Right cardiac atrium (tissue), 5 donors: ENCODE measurements around the gene RDH13. TPM values are rescaled to one million over a fixed set of nuclear protein-coding genes. Genes with fewer than 3 reads are reported as not detected.

ENCODE experiments used
- ATAC-seq, 2 donors: fragments of 200-7000 bp; cut with Tn5 transposase; one replicate each; pipeline versions ENCODE4 v1.8.0 to v1.9.1; 2020; ENCODE audit warnings: moderate library complexity in 2 of 2, mild to moderate bottlenecking in 1 of 2
- DNase-seq, 3 donors: peaks; one replicate each; pipeline ENCODE4 v3.0.0-alpha.2; 2020
- H3K27ac ChIP-seq: one replicate; pipeline ENCODE4 v1.5.1; 2013; ENCODE audit warnings: mild to moderate bottlenecking, low read length, control low read depth, moderate library complexity
- H3K27me3 ChIP-seq: one replicate; pipeline ENCODE4 v1.6.1; 2013; ENCODE audit not compliant: control insufficient read depth, insufficient read depth
- H3K4me1 ChIP-seq: one replicate; pipeline ENCODE4 v1.6.1; 2013; ENCODE audit warnings: low read length; ENCODE audit not compliant: control insufficient read depth, insufficient read depth
- H3K4me3 ChIP-seq: one replicate; pipeline ENCODE4 v1.5.1; 2013; ENCODE audit warnings: low read length, control low read depth
- H3K9me3 ChIP-seq: one replicate; pipeline ENCODE4 v1.6.1; 2013; ENCODE audit warnings: low read length; ENCODE audit not compliant: control insufficient read depth
- WGBS: extraction: QIAGEN DNeasy Blood & Tissue Kit; methylation state at CpG from one replicate; pipeline ENCODE4 v1.1.7; 2013; 5-methylcytosine and 5-hydroxymethylcytosine counted together
- intact Hi-C, 4 donors: fragments of 100-400 bp; cut with DNase I; formaldehyde crosslinking; loops; one replicate each; pipeline versions ENCODE4 v1.11.0 to v1.14.0; 2022 to 2023
- polyA plus RNA-seq: library from polyadenylated mRNA; stranded (reverse); fragments of 200-250 nt; gene quantifications from one replicate; pipeline ENCODE4 v1.2.3, GENCODE V29; 2013
- total RNA-seq, 4 donors: library from RNA; stranded (reverse); fragmentation: NEBNext Ultra II Directional; extraction: Animal tissue kit (Norgen Biotek cat#: 25700); gene quantifications; one replicate each; pipeline ENCODE4 v1.2.1, GENCODE V29; 2021
- donor health status: healthy with polysubstance abuse.
- donor health status: DM: no; HTN: yes; CAD: no.
- donor health status: DM: no; HTN: no; CAD: no.
- donor health status: DM: no; HTN: yes; CAD: no; lungs with severe emphysema.
- donor health status: DM: yes; HTN: yes; CAD: no.

Gene RDH13
- total and polyA plus RNA-seq, 5 donors, result 25.5 to 42.6 (median 30.1) TPM

DNA sequence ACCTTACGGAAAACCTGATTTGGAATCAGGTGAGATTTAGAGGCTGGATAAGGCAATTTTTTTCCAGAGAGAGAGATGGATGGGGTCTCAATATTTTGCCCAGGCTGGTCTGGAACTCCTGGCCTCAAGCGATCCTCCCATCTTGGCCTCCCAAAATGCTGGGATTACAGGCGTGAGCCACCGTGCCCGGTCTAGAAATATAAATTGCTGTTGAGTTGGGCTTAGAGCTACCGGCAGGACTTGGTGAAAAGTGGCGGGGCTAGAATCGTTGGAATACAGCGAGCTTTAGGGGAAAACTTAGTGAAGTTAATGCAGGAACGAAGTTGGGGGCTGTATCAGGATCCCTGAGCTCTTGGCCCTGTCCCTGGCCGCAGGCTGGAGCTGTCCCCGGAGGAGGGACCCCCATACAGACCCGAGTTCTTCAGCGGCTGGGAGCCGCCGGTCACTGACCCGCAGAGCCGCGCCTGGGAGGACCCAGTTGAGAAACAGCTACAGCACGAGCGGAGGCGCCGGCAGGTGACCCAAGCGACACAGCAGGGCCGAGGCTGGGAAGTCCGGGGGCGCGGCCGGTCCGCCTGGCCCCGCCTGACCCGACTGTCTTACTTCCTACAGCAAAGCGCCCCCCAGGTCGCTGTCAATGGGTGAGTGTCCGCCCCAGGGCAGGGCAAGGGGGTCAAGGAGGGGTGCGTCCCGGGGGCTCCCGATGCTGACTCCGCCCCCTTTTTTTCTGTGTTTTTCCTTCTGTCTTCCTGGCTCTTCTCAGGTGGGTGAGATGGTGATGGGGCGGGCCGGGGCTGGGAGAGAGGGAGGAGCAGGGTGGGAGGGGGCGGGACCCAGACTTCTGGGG is 20.3 kb upstream of the RDH13 start:
- Histone ChIP-seq H3K4me1 (peaks cover 11% of the 10 kb centered on the region), H3K27me3 (no peaks in the 10 kb centered on the region), H3K4me3 (no peak overlapping the region), H3K27ac (no peak overlapping the region), H3K9me3 (no peaks in the 10 kb centered on the region)
- intact Hi-C loops, result no loop called here
- ATAC-seq (no peak), DNase-seq (peak in 2 of 3 donors; percentile 27 to 70)
- WGBS, result 36% methylated on average over 42 of the region's 42 CpGs

DNA sequence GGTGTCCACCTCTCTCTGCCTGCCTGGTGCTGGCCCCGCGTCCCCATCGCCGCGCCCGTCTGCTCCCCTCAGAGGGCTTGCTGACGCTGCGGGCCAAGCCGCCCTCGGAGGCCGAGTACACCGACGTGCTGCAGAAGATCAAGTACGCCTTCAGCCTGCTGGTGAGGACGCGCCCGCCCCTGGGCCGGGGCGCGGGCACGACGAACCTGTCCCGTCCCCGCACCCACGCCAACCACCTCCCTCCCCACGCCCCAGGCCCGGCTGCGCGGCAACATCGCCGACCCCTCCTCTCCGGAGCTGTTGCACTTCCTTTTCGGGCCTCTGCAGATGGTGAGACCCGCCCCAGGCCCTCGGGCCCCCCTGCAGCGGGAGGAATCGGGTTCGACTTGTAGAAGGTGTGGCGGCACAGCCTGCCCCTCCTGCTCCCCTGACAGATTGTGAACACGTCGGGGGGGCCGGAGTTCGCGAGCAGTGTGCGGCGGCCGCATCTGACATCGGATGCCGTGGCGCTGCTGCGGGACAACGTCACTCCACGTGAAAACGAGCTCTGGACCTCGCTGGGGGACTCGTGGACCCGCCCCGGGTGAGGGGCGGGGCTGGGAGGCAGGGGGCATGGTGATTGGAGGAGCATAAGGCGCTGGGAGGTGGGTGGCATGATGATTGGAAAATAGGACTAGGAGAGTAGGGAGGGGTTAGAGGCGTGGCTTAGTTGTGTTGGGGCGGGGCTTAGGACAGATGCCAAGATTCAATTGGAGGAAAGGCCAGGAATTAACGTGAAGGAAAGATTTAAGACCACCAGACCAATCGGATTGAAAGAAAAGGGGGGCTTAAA is 19.3 kb upstream of the RDH13 start:
- DNase-seq (peak; percentile 67 to 77 (median 74)), ATAC-seq (peak in 1 of 2 donors; percentile 17)
- peaks cover 9% of the 10 kb centered on the region for H3K4me1 ChIP-seq

DNA sequence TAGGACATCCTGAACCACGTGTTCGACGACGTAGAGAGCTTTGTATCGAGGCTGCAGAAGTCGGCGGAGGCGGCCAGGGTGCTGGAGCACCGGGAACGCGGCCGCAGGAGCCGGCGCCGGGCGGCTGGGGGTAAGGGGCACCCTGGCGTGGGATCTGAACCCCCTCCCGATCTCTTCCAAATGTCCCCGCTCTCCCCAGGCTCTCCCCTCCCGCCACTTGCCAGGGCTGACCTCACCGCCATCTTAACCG is 18.7 kb upstream of the RDH13 start:
- ATAC-seq (no peak), DNase-seq (peak in 1 of 3 donors; percentile 68)
- peak overlapping the region; percentile 51 for H3K4me3 ChIP-seq
- H3K9me3 ChIP-seq, result no peaks in the 10 kb centered on the region
- 8% methylated on average over 22 of the region's 22 CpGs for WGBS
- H3K27ac ChIP-seq, result no peak overlapping the region
- H3K4me1 ChIP-seq, result peaks cover 9% of the 10 kb centered on the region
- H3K27me3 ChIP-seq, result no peaks in the 10 kb centered on the region
- intact Hi-C loops, result no loop called here

More for the DNA sequence above, 19.3 kb upstream of the RDH13 start:
- H3K27me3 ChIP-seq, result no peaks in the 10 kb centered on the region
- WGBS, result 8% methylated on average over 64 of the region's 64 CpGs
- H3K4me3 ChIP-seq, result peak overlapping the region; percentile 51
- no peaks in the 10 kb centered on the region for H3K9me3 ChIP-seq
- H3K27ac ChIP-seq, result no peak overlapping the region
- intact Hi-C loops, result no loop called here

DNA sequence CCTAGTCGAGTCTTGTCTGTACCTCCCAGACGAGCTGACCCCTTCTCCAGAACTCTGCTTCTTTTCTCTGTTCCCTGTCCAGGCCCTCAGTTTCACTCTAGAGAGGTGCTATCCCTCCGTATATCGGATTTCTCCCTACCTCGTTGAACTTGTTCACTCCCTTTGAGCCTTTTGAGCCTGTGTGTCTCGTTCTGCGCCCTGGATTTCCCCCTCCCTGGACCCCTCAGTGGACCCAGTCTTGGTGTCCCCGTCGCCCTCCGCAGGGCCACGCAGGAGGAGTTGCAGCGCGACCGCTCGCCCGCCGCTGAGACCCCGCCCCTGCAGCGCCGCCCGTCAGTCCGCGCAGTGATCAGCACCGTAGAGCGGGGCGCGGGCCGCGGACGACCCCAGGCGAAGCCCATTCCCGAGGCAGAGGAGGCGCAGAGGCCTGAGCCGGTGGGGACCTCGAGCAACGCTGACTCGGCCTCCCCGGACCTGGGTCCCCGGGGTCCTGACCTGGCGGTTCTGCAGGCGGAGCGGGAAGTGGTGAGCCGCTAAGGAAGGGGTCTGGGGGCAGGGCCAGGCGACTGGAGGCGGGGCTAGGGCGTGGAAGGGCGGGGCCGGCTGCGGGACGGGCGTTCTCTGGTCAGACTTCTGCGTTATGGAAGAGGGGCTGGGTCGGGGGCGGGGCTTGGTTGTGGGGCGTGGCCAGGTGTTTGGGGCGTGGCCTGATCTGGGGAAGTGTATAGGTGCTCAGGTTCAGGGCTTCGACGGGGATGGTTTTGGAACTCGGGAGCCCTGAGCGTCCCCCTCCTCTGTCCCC is 18.2 kb upstream of the RDH13 start:
- H3K27ac ChIP-seq, result no peak overlapping the region
- H3K4me1 ChIP-seq, result peaks cover 9% of the 10 kb centered on the region
- peak; percentile 66 to 75 for ATAC-seq
- intact Hi-C loops, result no loop called here
- DNase-seq, result peak; percentile 68 to 95 (median 88)
- H3K27me3 ChIP-seq, result no peaks in the 10 kb centered on the region
- no peaks in the 10 kb centered on the region for H3K9me3 ChIP-seq
- WGBS, result 2% methylated on average over 60 of the region's 60 CpGs
- peak overlapping the region; percentile 51 for H3K4me3 ChIP-seq

DNA sequence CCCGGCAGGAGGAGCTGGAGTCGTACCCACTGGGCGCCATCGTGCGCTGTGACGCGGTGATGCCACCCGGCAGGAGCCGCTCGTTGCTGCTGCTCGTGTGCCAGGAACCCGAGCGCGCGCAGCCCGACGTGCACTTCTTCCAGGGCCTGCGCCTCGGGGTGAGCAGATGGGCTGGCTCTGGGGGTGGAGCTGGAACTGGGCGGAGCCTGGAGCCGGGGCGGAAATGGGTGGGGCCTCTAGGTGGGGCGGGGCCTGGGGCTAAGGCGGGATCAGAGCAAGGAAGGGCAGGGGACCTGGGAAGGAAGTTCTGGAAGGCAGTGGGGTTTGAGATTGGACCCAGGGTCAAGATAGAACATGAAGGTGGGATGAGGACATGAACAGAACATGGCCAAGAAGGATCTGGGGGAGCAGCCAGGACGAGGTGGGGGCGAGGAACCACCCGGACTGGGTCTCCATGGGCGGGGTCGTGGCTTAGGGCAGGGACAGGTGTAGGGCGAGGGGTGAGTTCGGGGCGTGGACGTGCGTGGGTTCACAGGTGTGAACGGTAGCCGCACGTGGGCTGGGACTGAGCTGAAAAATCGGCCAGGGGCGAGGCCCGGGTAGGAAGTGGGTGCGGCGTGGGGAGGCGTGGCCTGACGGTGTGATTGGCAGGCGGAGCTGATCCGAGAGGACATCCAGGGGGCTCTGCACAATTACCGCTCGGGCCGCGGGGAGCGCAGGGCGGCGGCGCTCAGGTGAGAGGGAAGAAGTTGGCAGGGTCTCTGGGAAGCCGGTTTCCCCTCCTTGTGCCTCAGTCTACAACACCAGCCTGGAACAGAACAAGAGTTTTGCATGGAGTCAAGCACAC is 17.4 kb upstream of the RDH13 start:
- peak overlapping the region; percentile 51 for H3K4me3 ChIP-seq
- peaks cover 9% of the 10 kb centered on the region for H3K4me1 ChIP-seq
- ATAC-seq, result peak; percentile 72 to 79
- no peak overlapping the region for H3K27ac ChIP-seq
- intact Hi-C loops, result no loop called here
- peak; percentile 69 to 89 (median 83) for DNase-seq
- 6% methylated on average over 55 of the region's 55 CpGs for WGBS
- no peaks in the 10 kb centered on the region for H3K27me3 ChIP-seq
- H3K9me3 ChIP-seq, result no peaks in the 10 kb centered on the region

DNA sequence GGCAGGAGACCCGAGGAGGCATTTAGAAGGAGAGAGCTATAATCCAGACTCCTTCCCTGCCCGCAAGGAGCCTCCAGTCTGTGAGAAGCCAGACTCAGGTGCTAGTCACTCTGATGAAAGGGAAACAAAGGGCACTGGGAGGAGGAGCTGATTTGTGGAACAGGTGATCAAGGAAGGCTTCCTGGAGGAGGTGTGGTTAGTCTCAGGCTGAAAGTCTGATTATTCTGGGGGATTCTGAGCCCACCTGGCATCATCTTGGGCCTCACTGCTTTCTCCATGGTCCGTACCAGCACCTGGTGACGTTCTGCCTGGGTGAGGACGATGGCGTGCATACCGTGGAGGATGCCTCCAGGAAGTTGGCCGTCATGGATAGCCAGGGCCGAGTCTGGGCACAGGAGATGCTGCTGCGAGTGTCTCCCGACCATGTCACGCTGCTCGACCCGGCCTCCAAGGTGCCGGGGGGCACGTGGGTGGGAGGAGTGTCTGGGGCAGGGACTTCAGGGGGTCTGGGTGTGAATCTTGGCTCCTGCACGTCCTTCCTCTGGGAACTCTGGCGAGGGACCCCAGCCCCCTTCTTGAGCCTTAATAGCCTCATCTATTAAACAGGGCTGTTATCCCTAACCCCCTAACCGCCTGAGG is 16.6 kb upstream of the RDH13 start:
- DNase-seq, result peak in 1 of 3 donors; percentile 67
- peaks cover 9% of the 10 kb centered on the region for H3K4me1 ChIP-seq
- no peak overlapping the region for H3K4me3 ChIP-seq
- WGBS, result 71% methylated on average over 19 of the region's 19 CpGs
- ATAC-seq, result no peak
- H3K27me3 ChIP-seq, result no peaks in the 10 kb centered on the region
- intact Hi-C loops, result no loop called here
- no peaks in the 10 kb centered on the region for H3K9me3 ChIP-seq
- no peak overlapping the region for H3K27ac ChIP-seq

DNA sequence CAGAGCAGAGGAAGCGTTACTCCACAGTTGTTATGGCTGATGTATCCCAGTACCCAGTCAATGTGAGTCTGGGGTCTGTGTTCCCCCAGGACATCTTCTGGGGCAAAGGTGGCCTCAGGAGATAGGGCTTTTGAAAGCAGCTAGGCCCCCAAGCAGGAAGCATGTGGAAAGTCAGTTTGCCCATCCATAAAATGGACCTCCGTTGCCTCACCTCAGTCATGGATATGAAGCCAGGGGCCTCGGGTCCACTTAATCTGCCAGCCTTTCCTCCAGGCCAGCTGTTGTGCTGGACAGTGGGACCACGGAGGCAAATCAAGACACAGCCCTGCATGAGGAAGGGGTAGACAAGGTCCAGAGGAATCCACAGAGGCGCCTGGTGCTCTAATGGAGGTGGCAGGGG is 16.0 kb upstream of the RDH13 start:
- Histone ChIP-seq H3K27me3 (no peaks in the 10 kb centered on the region), H3K4me1 (peaks cover 9% of the 10 kb centered on the region), H3K4me3 (no peak overlapping the region), H3K9me3 (no peaks in the 10 kb centered on the region), H3K27ac (no peak overlapping the region)
- DNase-seq, result no peak
- intact Hi-C loops, result no loop called here
- 69% methylated on average over 5 of the region's 5 CpGs for WGBS
- ATAC-seq, result no peak

DNA sequence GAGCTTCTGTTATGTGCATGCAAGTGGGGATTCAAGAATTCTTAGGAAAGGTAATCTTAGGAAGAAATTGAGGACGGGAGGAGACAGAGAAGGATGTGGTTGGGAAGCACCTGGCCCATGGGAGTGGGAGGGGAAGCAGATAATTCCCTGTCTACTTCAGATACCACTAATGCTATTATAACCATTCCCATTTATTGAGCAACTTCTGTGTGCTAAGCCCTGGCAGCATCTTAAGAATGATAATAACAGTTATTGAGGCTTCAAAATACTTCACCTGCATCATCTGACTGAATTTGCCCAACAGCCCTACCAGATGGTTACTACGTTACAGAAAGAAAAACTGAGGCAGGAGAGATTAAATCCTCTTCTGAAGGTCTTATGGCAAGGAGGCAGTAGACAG is 14.2 kb upstream of the RDH13 start:
- peak in 1 of 3 donors; percentile 6 for DNase-seq
- intact Hi-C loops, result no loop called here
- H3K27me3 ChIP-seq, result no peaks in the 10 kb centered on the region
- H3K9me3 ChIP-seq, result no peaks in the 10 kb centered on the region
- H3K27ac ChIP-seq, result no peak overlapping the region
- peaks cover 9% of the 10 kb centered on the region for H3K4me1 ChIP-seq
- H3K4me3 ChIP-seq, result no peak overlapping the region
- 70% methylated on average over 2 of the region's 2 CpGs for WGBS
- ATAC-seq, result no peak

DNA sequence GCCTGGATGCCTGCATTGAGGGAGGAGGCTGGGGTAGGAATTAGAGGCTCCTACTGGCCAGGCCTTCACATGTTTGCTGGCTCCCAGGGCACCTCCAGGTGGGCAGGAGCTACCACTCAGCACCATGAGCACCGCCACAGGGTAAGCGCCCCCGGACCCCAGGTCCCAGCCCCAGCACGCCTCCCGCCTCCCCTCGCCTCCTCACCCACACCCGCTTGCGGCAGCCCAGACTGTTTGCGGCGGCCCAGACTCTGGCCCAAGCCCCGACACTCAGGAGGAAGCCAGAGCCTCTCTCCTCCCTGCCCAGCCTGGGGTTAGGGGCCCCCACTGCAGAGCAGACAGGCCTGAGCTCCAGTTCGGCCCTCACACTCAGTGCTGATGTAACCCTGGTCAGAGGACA is 13.4 kb upstream of the RDH13 start:
- Histone ChIP-seq H3K4me1 (peaks cover 9% of the 10 kb centered on the region), H3K27me3 (no peaks in the 10 kb centered on the region), H3K9me3 (no peaks in the 10 kb centered on the region), H3K27ac (no peak overlapping the region), H3K4me3 (no peak overlapping the region)
- no peak for ATAC-seq
- WGBS, result 76% methylated on average over 12 of the region's 12 CpGs
- intact Hi-C loops, result no loop called here
- peak in 1 of 3 donors; percentile 34 for DNase-seq
